GM12874 (cell line): Measurements from ENCODE around the gene ZBTB34.

Experiments
- TF ChIP-seq, protein P1 (sequence below): IDR thresholded peaks from 2 replicates; pipeline ENCODE4 v1.5.1; 2011; ENCODE audit warnings: low read depth, mild to moderate bottlenecking, control low read depth, low read length, moderate library complexity; ENCODE audit not compliant: insufficient read depth

The ZBTB34 gene

DNA sequence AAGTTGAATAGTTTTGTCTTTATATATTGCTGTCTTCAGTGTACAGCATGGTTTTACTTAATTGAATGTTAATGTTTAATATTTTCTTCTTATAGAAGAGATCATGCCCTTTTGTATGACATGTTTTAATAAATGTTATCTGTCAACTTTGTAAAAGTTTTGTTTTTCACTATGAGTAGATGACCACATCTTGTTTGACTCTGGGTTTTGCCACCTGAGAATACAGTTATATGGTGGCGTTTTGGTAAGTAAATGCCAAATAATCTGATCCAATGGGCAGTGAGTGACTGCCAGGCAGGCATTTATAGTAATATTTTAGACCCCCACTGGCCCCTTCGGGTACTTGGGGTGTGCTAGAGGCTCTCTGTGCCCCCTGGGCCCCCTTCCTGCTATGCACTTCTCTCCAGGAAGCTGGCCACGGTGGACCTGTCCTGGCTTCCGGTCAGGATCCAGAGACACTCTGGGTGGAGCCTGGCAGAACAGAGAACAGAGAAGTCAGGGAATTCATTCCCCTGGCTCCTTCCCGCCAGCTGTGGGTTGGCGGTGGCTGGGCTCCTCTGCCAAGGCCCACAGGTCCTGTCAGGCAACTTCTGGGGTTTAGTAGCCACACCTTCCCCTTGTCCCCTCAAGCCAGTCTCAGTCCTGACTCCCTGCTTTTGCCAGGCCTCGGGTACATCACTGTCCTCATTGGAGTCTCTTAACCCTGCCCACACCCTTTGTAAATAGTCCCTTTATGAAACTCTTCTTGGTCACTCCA, 22.2 kb upstream of the ZBTB34 start:
- TF ChIP-seq, protein P1, sequence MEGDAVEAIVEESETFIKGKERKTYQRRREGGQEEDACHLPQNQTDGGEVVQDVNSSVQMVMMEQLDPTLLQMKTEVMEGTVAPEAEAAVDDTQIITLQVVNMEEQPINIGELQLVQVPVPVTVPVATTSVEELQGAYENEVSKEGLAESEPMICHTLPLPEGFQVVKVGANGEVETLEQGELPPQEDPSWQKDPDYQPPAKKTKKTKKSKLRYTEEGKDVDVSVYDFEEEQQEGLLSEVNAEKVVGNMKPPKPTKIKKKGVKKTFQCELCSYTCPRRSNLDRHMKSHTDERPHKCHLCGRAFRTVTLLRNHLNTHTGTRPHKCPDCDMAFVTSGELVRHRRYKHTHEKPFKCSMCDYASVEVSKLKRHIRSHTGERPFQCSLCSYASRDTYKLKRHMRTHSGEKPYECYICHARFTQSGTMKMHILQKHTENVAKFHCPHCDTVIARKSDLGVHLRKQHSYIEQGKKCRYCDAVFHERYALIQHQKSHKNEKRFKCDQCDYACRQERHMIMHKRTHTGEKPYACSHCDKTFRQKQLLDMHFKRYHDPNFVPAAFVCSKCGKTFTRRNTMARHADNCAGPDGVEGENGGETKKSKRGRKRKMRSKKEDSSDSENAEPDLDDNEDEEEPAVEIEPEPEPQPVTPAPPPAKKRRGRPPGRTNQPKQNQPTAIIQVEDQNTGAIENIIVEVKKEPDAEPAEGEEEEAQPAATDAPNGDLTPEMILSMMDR: no peak

DNA sequence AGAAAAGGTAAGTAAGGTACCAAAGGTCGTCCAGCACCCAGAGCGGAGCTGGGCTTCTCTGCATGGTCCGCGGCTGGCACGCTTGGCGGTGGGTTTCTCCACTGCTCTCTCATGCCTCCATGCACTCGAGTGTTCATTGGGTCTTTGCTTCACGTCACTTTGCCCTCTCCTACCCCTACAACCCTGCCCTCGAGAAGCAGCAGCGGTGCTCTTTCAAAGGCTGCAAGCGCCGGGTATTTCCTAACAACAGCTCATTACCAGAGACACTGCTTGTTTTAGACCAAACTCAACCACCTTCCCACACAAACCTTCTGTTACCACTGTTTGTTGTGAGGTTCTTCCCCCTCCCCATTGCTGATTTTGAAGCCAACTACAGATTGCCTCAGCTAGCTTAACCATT, 21.5 kb upstream of the ZBTB34 start:
- TF ChIP-seq, protein P1: no peak

DNA sequence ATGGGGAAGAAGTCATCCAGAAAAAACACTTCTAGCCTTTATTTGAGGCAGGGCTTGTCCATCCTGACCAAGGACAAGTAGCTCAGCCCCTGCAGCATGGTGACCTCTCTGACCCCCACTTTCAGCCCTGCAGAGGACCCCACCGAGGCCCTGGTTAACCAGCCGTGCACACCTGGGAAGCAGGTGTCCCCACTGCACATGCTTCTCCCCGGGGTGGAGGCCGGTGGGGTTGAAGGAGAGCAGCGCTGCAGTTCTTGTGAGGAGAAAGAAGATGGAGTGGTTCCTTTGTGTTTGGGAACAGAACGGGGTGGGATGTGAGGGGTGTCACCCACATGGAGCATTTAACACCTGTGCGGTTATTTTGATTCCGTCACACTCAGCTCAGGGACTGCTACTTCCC, 21.1 kb upstream of the ZBTB34 start:
- TF ChIP-seq, protein P1: no peak

DNA sequence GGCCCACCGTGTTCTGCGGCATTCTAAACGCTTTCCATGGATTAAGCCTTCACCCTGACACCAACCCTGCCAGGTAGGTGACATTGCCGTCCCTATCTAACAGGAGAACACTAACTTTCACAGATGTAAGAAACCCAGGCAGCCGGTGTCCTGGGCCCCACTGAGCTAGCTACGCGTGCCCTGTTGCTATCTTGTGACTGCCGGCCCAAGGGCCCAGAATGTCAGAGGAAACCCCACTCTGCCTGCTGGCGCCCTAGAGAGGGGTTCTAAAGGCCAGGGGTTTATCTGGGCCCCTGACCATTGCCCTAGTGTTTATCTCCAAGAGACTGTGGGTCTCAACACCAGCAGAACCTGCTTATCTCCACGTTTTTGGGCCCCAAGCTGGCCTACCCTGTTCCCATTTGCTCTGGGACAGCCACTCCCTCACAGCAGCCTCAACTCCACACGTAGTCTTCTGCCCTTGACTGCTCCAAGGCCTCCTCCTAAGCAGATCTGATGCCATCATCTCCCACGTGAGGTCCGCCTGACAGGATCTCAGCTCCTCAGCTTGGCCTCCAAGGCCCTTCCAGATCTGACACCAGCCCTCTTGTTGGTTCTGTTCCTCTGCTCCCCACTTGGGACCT, 18.1 kb upstream of the ZBTB34 start:
- TF ChIP-seq, protein P1: no peak

DNA sequence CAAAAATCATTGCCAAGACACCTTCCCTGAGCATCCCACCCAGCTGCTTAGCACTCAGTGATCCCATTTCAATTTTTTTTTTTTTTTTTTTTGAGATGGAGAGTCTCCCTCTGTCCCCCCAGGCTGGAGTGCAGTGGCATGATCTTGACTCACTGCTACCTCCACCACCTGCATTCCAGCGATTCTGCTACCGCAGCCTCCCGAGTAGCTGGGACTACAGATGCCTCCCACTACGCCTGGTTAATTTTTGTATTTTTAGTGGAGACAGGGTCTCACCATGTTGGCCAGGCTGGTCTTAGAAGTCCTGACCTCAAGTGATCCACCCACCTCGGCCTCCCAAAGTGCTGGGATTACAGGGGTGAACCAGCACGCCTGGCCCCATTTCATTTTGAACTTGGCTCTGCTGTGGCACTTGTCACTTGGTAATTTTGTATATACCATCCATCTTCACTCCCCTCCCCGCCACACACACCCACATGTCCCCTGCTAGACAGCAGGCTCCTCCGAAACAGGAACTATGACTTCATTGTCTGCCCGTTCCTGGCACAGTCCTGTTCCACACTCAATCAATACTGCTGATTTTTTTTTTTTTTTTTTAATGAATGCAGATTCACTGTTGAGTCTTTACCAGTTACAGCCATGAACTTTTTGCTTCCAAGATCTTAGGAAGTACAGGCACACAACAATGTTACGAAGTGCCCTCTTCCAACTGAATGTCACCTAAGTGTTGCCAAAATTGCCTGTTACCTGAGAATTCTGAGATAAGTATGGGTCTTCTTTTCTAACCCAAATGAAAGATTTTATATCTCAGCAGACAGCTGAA, 17.3 kb upstream of the ZBTB34 start:
- TF ChIP-seq, protein P1: no peak

DNA sequence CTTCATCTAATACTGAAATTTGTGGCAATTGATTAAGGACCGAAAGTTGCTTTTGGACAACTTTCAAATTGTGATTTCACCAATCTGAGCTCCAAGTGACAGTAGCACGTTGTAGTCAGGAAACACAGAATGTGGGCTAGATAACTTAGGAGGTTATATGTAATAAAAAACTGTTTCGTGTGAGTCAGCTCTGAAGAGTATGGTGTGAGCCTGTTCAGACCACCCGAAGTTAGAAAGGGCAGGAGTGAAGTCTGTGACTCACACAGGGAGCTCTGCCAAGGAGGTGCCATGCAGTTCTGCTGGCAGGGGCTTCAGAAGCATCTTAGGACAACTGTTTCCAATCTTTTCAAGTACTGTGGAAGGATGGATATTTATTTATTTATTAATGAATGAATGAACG, 16.4 kb upstream of the ZBTB34 start:
- TF ChIP-seq, protein P1: no peak

DNA sequence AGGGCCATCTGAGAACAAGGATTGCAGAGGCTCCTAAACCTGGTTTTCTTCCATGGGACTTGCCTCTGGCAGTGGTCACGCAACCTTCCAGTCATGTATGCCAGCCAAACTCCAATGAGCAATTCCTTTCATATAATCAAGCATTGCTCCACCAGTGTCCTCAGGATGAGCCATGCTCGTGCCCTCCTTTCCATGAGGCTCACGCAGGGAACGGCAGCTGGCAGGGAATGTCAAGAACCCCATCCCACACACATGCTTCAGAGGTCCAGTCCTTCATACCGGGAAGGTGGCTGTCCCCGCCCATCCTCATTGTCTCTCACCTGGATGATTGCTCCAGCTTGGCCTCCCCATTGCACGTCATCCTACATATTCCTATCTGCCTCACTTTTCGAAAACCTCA, 13.4 kb upstream of the ZBTB34 start:
- TF ChIP-seq, protein P1: no peak
